ENCODE data around the gene KRTAP19-2. TPM values are rescaled to one million over a fixed set of nuclear protein-coding genes. Genes with fewer than 3 reads are reported as not detected.

The KRTAP19-2 gene
- total and polyA plus RNA-seq, 4 donors, result not detected

DNA sequence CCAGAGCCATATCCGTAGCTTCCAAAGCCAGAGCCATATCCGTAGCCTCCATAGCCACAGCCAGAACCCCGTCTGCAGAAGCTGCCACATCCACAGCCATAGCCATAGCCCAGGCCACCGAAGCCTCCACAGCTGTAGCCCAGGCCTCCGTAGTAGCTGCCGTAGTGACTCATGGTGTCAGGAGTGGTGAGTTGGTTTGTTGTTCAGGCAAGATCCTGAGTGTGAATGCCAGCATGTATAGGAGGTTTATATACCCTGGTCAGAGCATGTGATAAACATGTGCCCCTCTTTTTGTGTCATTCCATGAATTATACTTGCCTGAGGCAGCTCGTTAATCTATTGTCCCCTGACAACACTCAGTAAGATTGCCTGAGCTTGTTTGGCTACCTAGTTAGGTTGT is 7.1 kb downstream of the KRTAP19-2 start, which contains the start of gene KRTAP19-1:
KRTAP19-1 (minus strand) TSS at position 223 of the 400 bp plus-strand sequence; CDS start at position 173, 50 bp downstream.
- H3K4me1 ChIP-seq (ENCODE audit: control insufficient read depth in 4 of 4, insufficient read depth in 4 of 4, low read length in 3 of 4), result no peaks in the 10 kb centered on the region
- H3K36me3 ChIP-seq (ENCODE audit: control insufficient read depth in 4 of 4, insufficient read depth in 3 of 4, low read depth in 1 of 4, low read length in 3 of 4), result no peaks in the 10 kb centered on the region
- TF ChIP-seq RAD21 (IDR thresholded peaks at IDR 0.05) (no peak), JUND (IDR thresholded peaks at IDR 0.05) (no peak), FOXA2 (IDR thresholded peaks at IDR 0.05) (no peak), SP1 (IDR thresholded peaks at IDR 0.05) (no peak), TAF1 (conservative IDR thresholded peaks at IDR 0.05) (no peak), GABPA (IDR thresholded peaks at IDR 0.05 in 1 of 2, conservative IDR thresholded peaks at IDR 0.05 in 1 of 2) (no peak), RXRA (IDR thresholded peaks at IDR 0.05) (no peak), NR2F2 (IDR thresholded peaks at IDR 0.05) (no peak)
- no peak for DNase-seq (ENCODE audit: low spot score)
- WGBS, result 82% methylated on average over 7 of the region's 7 CpGs
- peaks cover 0 to 3% (median 0%) of the 10 kb centered on the region in 4 donors for H3K27me3 ChIP-seq (ENCODE audit: control insufficient read depth in 4 of 4, insufficient read depth in 4 of 4, low read length in 3 of 4)
- no peak within 1 kb of the TSS for H3K27ac ChIP-seq (ENCODE audit: low read depth in 1 of 2, low read length in 2 of 2)
- no peak within 1 kb of the TSS for H3K4me3 ChIP-seq (ENCODE audit: low read depth in 1 of 3, low read length in 3 of 3)
- H3K9me3 ChIP-seq (ENCODE audit: control insufficient read depth in 4 of 4, low read length in 3 of 4), result no peaks in the 10 kb centered on the region
- no peak within 1 kb of the TSS for H3K9ac ChIP-seq (ENCODE audit: low read depth in 1 of 2, low read length in 2 of 2)

DNA sequence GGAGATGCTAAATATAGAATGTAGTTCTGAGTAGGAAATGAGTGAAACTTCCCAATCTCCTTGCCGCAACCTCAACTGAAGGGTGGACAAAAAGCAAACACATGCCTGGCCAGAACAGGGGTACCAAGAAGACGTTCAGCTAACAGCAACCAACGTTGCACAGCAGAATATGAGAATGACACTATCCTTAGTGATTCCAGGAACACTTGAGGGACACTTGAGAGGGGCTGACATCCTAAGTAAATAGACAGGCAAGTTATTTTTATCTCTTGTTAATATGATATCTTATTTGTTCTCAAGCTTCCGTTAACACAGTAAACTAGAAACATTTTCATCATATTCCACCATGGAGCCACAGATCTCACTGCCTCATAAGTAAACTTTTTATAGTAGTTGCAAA is 8.0 kb downstream of the KRTAP19-2 start:
- Histone ChIP-seq H3K9ac (ENCODE audit: low read depth in 1 of 2, low read length in 2 of 2) (no peak overlapping the region), H3K9me3 (ENCODE audit: control insufficient read depth in 4 of 4, low read length in 3 of 4) (no peaks in the 10 kb centered on the region), H3K4me1 (ENCODE audit: control insufficient read depth in 4 of 4, insufficient read depth in 4 of 4, low read length in 3 of 4) (no peaks in the 10 kb centered on the region), H3K36me3 (ENCODE audit: control insufficient read depth in 4 of 4, insufficient read depth in 3 of 4, low read depth in 1 of 4, low read length in 3 of 4) (no peaks in the 10 kb centered on the region), H3K4me3 (ENCODE audit: low read depth in 1 of 3, low read length in 3 of 3) (no peak overlapping the region), H3K27me3 (ENCODE audit: control insufficient read depth in 4 of 4, insufficient read depth in 4 of 4, low read length in 3 of 4) (peaks cover 0 to 3% (median 0%) of the 10 kb centered on the region in 4 donors), H3K27ac (ENCODE audit: low read depth in 1 of 2, low read length in 2 of 2) (no peak overlapping the region)
- DNase-seq (ENCODE audit: low spot score), result no peak
- TF ChIP-seq RAD21 (IDR thresholded peaks at IDR 0.05), result no peak
- TF ChIP-seq HNF4G (IDR thresholded peaks at IDR 0.05), result no peak
- TF ChIP-seq, protein P1, sequence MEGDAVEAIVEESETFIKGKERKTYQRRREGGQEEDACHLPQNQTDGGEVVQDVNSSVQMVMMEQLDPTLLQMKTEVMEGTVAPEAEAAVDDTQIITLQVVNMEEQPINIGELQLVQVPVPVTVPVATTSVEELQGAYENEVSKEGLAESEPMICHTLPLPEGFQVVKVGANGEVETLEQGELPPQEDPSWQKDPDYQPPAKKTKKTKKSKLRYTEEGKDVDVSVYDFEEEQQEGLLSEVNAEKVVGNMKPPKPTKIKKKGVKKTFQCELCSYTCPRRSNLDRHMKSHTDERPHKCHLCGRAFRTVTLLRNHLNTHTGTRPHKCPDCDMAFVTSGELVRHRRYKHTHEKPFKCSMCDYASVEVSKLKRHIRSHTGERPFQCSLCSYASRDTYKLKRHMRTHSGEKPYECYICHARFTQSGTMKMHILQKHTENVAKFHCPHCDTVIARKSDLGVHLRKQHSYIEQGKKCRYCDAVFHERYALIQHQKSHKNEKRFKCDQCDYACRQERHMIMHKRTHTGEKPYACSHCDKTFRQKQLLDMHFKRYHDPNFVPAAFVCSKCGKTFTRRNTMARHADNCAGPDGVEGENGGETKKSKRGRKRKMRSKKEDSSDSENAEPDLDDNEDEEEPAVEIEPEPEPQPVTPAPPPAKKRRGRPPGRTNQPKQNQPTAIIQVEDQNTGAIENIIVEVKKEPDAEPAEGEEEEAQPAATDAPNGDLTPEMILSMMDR (IDR thresholded peaks at IDR 0.05; ENCODE audit: low read depth, low read length, missing input control), result no peak
- no peak for TF ChIP-seq GABPA (IDR thresholded peaks at IDR 0.05 in 1 of 2, conservative IDR thresholded peaks at IDR 0.05 in 1 of 2)
- TF ChIP-seq, protein P2, sequence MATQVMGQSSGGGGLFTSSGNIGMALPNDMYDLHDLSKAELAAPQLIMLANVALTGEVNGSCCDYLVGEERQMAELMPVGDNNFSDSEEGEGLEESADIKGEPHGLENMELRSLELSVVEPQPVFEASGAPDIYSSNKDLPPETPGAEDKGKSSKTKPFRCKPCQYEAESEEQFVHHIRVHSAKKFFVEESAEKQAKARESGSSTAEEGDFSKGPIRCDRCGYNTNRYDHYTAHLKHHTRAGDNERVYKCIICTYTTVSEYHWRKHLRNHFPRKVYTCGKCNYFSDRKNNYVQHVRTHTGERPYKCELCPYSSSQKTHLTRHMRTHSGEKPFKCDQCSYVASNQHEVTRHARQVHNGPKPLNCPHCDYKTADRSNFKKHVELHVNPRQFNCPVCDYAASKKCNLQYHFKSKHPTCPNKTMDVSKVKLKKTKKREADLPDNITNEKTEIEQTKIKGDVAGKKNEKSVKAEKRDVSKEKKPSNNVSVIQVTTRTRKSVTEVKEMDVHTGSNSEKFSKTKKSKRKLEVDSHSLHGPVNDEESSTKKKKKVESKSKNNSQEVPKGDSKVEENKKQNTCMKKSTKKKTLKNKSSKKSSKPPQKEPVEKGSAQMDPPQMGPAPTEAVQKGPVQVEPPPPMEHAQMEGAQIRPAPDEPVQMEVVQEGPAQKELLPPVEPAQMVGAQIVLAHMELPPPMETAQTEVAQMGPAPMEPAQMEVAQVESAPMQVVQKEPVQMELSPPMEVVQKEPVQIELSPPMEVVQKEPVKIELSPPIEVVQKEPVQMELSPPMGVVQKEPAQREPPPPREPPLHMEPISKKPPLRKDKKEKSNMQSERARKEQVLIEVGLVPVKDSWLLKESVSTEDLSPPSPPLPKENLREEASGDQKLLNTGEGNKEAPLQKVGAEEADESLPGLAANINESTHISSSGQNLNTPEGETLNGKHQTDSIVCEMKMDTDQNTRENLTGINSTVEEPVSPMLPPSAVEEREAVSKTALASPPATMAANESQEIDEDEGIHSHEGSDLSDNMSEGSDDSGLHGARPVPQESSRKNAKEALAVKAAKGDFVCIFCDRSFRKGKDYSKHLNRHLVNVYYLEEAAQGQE (IDR thresholded peaks at IDR 0.05), result no peak
- TF ChIP-seq FOXA2 (IDR thresholded peaks at IDR 0.05), result no peak
- no peak for TF ChIP-seq YY1 (IDR thresholded peaks at IDR 0.05)
- WGBS, result 58% methylated on average over 4 of the region's 4 CpGs

DNA sequence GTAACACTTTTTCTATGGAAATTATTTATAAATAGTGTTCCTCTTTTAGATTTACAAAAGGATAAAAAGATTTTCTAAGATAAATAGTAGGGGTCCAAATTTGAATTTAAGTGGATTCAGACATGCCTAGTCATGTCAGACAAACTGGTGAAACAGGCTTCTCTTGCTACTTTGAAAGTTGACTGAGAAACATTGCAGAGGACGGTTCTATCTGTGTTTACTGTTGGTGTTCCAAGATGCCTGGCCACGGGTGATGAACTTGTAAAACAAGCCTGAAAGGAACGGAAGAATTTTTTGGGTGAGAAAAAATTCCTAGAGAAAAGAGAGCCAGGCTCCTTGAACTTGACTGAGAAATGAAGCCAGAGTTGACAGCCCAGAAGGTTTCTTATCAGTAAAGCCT is 9.2 kb downstream of the KRTAP19-2 start:
- Histone ChIP-seq H3K36me3 (ENCODE audit: control insufficient read depth in 4 of 4, insufficient read depth in 3 of 4, low read depth in 1 of 4, low read length in 3 of 4) (no peaks in the 10 kb centered on the region), H3K9ac (ENCODE audit: low read depth in 1 of 2, low read length in 2 of 2) (no peak overlapping the region), H3K4me3 (ENCODE audit: low read depth in 1 of 3, low read length in 3 of 3) (no peak overlapping the region), H3K27me3 (ENCODE audit: control insufficient read depth in 4 of 4, insufficient read depth in 4 of 4, low read length in 3 of 4) (peaks cover 0 to 3% (median 0%) of the 10 kb centered on the region in 4 donors), H3K9me3 (ENCODE audit: control insufficient read depth in 4 of 4, low read length in 3 of 4) (no peaks in the 10 kb centered on the region), H3K4me1 (ENCODE audit: control insufficient read depth in 4 of 4, insufficient read depth in 4 of 4, low read length in 3 of 4) (no peaks in the 10 kb centered on the region), H3K27ac (ENCODE audit: low read depth in 1 of 2, low read length in 2 of 2) (no peak overlapping the region)
- 46% methylated on average over 3 of the region's 3 CpGs for WGBS
- DNase-seq (ENCODE audit: low spot score), result no peak
- no peak for TF ChIP-seq FOXA1 (IDR thresholded peaks at IDR 0.05)
- TF ChIP-seq, protein P1 (IDR thresholded peaks at IDR 0.05; ENCODE audit: low read depth, low read length, missing input control), result no peak
- TF ChIP-seq YY1 (IDR thresholded peaks at IDR 0.05), result no peak
- no peak for TF ChIP-seq JUND (IDR thresholded peaks at IDR 0.05)
- TF ChIP-seq, protein P3, sequence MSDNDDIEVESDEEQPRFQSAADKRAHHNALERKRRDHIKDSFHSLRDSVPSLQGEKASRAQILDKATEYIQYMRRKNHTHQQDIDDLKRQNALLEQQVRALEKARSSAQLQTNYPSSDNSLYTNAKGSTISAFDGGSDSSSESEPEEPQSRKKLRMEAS (IDR thresholded peaks at IDR 0.05), result no peak
- no peak for TF ChIP-seq GABPA (IDR thresholded peaks at IDR 0.05 in 1 of 2, conservative IDR thresholded peaks at IDR 0.05 in 1 of 2)
- TF ChIP-seq EGR1 (IDR thresholded peaks at IDR 0.05; ENCODE audit: low read depth in 2 of 2), result no peak
- TF ChIP-seq RAD21 (IDR thresholded peaks at IDR 0.05), result no peak
- no peak for TF ChIP-seq RXRA (IDR thresholded peaks at IDR 0.05)
- TF ChIP-seq, protein P4, sequence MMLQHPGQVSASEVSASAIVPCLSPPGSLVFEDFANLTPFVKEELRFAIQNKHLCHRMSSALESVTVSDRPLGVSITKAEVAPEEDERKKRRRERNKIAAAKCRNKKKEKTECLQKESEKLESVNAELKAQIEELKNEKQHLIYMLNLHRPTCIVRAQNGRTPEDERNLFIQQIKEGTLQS (IDR thresholded peaks at IDR 0.05), result no peak
- TF ChIP-seq SP1 (IDR thresholded peaks at IDR 0.05), result no peak
- TF ChIP-seq TAF1 (conservative IDR thresholded peaks at IDR 0.05), result no peak
- no peak for TF ChIP-seq NR2F2 (IDR thresholded peaks at IDR 0.05)
- no peak for TF ChIP-seq FOXA2 (IDR thresholded peaks at IDR 0.05)
- no peak for TF ChIP-seq HNF4G (IDR thresholded peaks at IDR 0.05)

Measured in liver (tissue), 9 donors.